ENCODE results near the gene BOC.

DNA sequence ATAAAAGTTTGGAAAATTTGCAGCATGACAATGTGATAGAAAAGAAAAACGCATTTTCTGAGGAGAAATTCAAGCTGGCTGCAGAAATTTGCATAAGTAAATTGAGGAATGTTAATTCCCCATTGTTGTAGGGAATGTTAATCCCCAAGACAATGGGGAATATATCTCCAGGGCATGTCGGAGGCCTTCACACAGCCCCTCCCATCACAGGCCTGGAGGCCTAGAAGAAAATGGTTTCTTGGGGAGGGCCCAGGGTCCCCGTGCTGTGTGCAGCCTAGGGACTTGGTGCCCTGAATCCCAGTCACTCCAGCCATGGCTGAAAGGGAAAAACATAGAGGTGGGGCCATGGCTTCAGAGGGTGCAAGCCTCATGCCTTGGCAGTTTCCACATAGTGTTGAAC is 101.1 kb downstream of the BOC start:
- TF ChIP-seq CTCF (IDR thresholded peaks at IDR 0.05; ENCODE audit: low read depth, low read length, poor library complexity, severe bottlenecking) (no peak), EZH2phosphoT487 (IDR thresholded peaks at IDR 0.05; ENCODE audit: borderline replicate concordance, low read length) (no peak)

Data from DOHH2 (cell line).